Neural cell (in vitro differentiated cells): ENCODE data around the gene CPZ. TPM values are rescaled to one million over a fixed set of nuclear protein-coding genes. Genes with fewer than 3 reads are reported as not detected.

ENCODE experiments used
- H2AFZ ChIP-seq: fragments of 200-600, 300-800 bp; sonication (generic), shearing (Covaris generic); 2 replicates; pipeline ENCODE4 v1.6.0; 2014; ENCODE audit warnings: low read depth, mild to moderate bottlenecking, antibody characterized with exemption, low read length, moderate library complexity
- H3F3A ChIP-seq: fragments of 200-600 bp; shearing (Covaris generic); 2 replicates; pipeline ENCODE4 v1.6.1; 2016; ENCODE audit warnings: mild to moderate bottlenecking, moderate library complexity, mixed read lengths, antibody characterized with exemption, low read length; ENCODE audit not compliant: insufficient read depth, poor library complexity, severe bottlenecking
- H3K27ac ChIP-seq: fragments of 200-600, 300-800 bp; sonication (generic), shearing (Covaris generic); 2 replicates; pipeline ENCODE4 v1.5.1; 2014; ENCODE audit warnings: mild to moderate bottlenecking, low read length, moderate library complexity
- H3K27me3 ChIP-seq: fragments of 300-800, 200-600 bp; sonication (generic), shearing (Covaris generic); 2 replicates; pipeline ENCODE4 v1.6.0; 2014; ENCODE audit warnings: mild to moderate bottlenecking, low read depth, low read length, moderate library complexity; ENCODE audit not compliant: insufficient read depth
- H3K36me3 ChIP-seq: fragments of 300-800, 200-600 bp; sonication (generic), shearing (Covaris generic); 2 replicates; pipeline ENCODE4 v1.5.1; 2014; ENCODE audit warnings: mild to moderate bottlenecking, antibody characterized with exemption, low read length, moderate library complexity; ENCODE audit not compliant: insufficient read depth
- H3K4me2 ChIP-seq: fragments of 300-800, 200-600 bp; sonication (generic), shearing (Covaris generic); 2 replicates; pipeline ENCODE4 v1.6.0; 2014; ENCODE audit warnings: mild to moderate bottlenecking, low read length
- H3K4me3 ChIP-seq: fragments of 300-800, 200-600 bp; sonication (generic), shearing (Covaris generic); 2 replicates; pipeline ENCODE4 v1.5.1; 2014; ENCODE audit warnings: mild to moderate bottlenecking, low read length, moderate library complexity
- H3K79me2 ChIP-seq: fragments of 200-600 bp; shearing (Covaris generic); replicated peaks from 2 replicates; pipeline ENCODE4 v1.6.0; 2014; ENCODE audit warnings: mild to moderate bottlenecking, low read length, moderate library complexity; ENCODE audit not compliant: insufficient read depth
- H3K9ac ChIP-seq: fragments of 300-800, 200-600 bp; sonication (generic), shearing (Covaris generic); 2 replicates; pipeline ENCODE4 v1.6.1; 2016; ENCODE audit warnings: mild to moderate bottlenecking, low read length, mixed read lengths
- H3K9me2 ChIP-seq: fragments of 200-600 bp; shearing (Covaris generic); 2 replicates; pipeline ENCODE4 v1.6.1; 2016; ENCODE audit warnings: mild to moderate bottlenecking, low read length, mixed read lengths; ENCODE audit not compliant: insufficient read depth
- H3K9me3 ChIP-seq: fragments of 200-600, 300-800 bp; sonication (generic), shearing (Covaris generic); 2 replicates; pipeline ENCODE4 v1.6.1; 2016; ENCODE audit warnings: mild to moderate bottlenecking, mixed run types, low read length, moderate library complexity, mixed read lengths
- H4K20me1 ChIP-seq: fragments of 200-600 bp; shearing (Covaris generic); 2 replicates; pipeline ENCODE4 v1.6.1; 2016; ENCODE audit warnings: mild to moderate bottlenecking, mixed run types; ENCODE audit not compliant: insufficient read depth
- CTCF ChIP-seq: fragments of 450-650 bp; IDR thresholded peaks from 2 replicates; pipeline ENCODE4 v1.5.1; 2014; ENCODE audit warnings: antibody characterized with exemption, mild to moderate bottlenecking, moderate library complexity; ENCODE audit not compliant: poor library complexity, severe bottlenecking
- EP300 ChIP-seq: fragments of 450-650 bp; conservative IDR thresholded peaks from 2 replicates; pipeline ENCODE4 v1.6.1; 2014; ENCODE audit warnings: antibody characterized with exemption, mild to moderate bottlenecking, moderate library complexity; ENCODE audit not compliant: poor library complexity, severe bottlenecking
- EZH2 ChIP-seq: fragments of 200-600, 300-800 bp; shearing (Covaris generic), sonication (generic); IDR thresholded peaks from 2 replicates; pipeline ENCODE4 v1.6.1; 2014; ENCODE audit warnings: antibody characterized with exemption, low read length, borderline replicate concordance, mild to moderate bottlenecking; ENCODE audit not compliant: insufficient read depth, poor library complexity, severe bottlenecking
- MXI1 ChIP-seq: fragments of 450-650 bp; conservative IDR thresholded peaks from 2 replicates; pipeline ENCODE4 v1.6.1; 2014; ENCODE audit warnings: antibody characterized with exemption, mild to moderate bottlenecking; ENCODE audit not compliant: poor library complexity, severe bottlenecking
- POLR2AphosphoS5 ChIP-seq: IDR thresholded peaks from 2 replicates; pipeline ENCODE4 v1.6.1; 2012
- RAD21 ChIP-seq: fragments of 450-650 bp; conservative IDR thresholded peaks from 2 replicates; pipeline ENCODE4 v1.6.1; 2014; ENCODE audit warnings: antibody characterized with exemption, mild to moderate bottlenecking, moderate library complexity
- REST ChIP-seq: IDR thresholded peaks from 2 replicates; pipeline ENCODE4 v1.6.1; 2012; ENCODE audit warnings: borderline replicate concordance
- SMC3 ChIP-seq: fragments of 450-650 bp; conservative IDR thresholded peaks from 2 replicates; pipeline ENCODE4 v1.6.1; 2014; ENCODE audit warnings: antibody characterized with exemption, mild to moderate bottlenecking, moderate library complexity; ENCODE audit not compliant: poor library complexity
- TAF1 ChIP-seq: IDR thresholded peaks from 2 replicates; pipeline ENCODE4 v1.6.1; 2012; ENCODE audit warnings: low read depth
- polyA plus RNA-seq: library from polyadenylated mRNA; depleted of rRNA; stranded (reverse); fragments of >200 nt; gene quantifications from 2 replicates; pipeline ENCODE4 v1.2.3, GENCODE V29; 2014

The CPZ gene
- polyA plus RNA-seq, 1 donor from 2014 or later: not detected

DNA sequence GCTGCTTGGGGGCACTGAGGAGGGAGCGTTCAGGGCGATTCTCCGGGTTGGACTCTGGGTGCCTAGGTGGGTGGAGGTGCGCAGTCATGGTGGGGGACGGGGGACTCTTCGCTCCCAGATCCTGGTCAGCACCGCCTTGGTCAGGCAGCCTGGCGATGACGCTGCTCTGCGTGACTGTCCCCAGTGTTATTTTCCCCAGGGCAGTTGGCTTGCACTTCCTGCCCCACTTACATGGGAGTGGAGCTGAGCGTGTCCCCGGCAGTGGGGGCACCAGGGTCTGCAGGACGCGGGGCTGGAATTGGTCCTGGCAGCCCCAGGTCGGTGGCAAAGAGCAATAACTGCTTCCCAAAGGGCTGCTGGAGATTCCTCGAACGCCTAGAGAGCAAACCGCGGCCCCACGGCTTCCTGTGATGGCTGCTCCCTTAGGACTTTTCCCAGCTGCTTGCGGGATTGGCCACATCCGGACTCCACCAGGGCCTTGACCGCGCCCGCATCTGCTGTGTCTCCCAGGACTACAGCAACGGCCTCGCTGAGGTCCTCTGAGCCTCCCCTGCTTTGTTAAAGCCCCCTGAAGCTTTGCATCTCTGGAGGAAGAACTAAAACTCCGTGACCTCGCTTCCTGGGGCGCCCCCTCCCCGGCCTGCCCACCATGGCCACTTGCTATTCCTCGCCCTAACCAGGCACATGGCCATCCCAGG, 47.7 kb upstream of the CPZ start:
- H3K4me3 ChIP-seq: no peak overlapping the region
- H2AFZ ChIP-seq: no peak overlapping the region
- no peak overlapping the region for H3K4me2 ChIP-seq
- no peaks in the 10 kb centered on the region for H3K27me3 ChIP-seq
- no peaks in the 10 kb centered on the region for H3K9me2 ChIP-seq
- H4K20me1 ChIP-seq: no peaks in the 10 kb centered on the region
- no peaks in the 10 kb centered on the region for H3K9me3 ChIP-seq
- TF ChIP-seq MXI1: no peak
- TF ChIP-seq EZH2: no peak
- no peak for TF ChIP-seq REST
- TF ChIP-seq TAF1: no peak
- no peak for TF ChIP-seq EP300
- no peak for TF ChIP-seq SMC3
- TF ChIP-seq POLR2AphosphoS5: no peak
- no peak for TF ChIP-seq CTCF
- TF ChIP-seq RAD21: no peak
- no peak overlapping the region for H3K27ac ChIP-seq
- no peak overlapping the region for H3K9ac ChIP-seq
- H3K36me3 ChIP-seq: no peaks in the 10 kb centered on the region
- H3F3A ChIP-seq: no peaks in the 10 kb centered on the region
- no peaks in the 10 kb centered on the region for H3K79me2 ChIP-seq

DNA sequence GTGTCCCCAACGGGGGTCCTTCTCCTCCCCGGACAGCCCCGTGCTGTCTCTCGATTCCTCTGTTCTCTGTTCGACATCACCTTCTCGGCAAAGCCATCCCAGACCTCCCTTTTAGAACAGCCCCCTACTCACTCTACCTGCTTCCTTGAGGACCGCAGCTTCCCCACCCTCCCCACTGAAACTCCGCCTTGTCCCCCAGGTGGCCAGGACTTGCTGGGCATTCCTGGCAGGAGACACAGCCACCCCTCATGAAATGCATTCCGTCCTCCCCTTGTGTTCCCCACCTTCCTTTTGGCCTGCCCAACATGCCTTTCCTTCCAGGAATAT, 47.2 kb upstream of the CPZ start:
- Histone ChIP-seq H3K79me2 (no peaks in the 10 kb centered on the region), H3K36me3 (no peaks in the 10 kb centered on the region), H3K9me3 (no peaks in the 10 kb centered on the region), H3K9me2 (no peaks in the 10 kb centered on the region), H3K27ac (no peak overlapping the region), H3F3A (no peaks in the 10 kb centered on the region), H3K4me3 (no peak overlapping the region), H3K4me2 (no peak overlapping the region), H3K9ac (no peak overlapping the region), H2AFZ (no peak overlapping the region), H4K20me1 (no peaks in the 10 kb centered on the region), H3K27me3 (no peaks in the 10 kb centered on the region)
- no peak for TF ChIP-seq MXI1

GRCh38 chr4:8546766-8547107, 45.8 kb upstream of the CPZ start:
- no peaks in the 10 kb centered on the region for H3F3A ChIP-seq
- no peaks in the 10 kb centered on the region for H3K9me2 ChIP-seq
- no peaks in the 10 kb centered on the region for H3K9me3 ChIP-seq
- no peak overlapping the region for H3K4me2 ChIP-seq
- no peaks in the 10 kb centered on the region for H3K79me2 ChIP-seq
- H3K4me3 ChIP-seq: no peak overlapping the region
- no peak overlapping the region for H3K27ac ChIP-seq
- no peaks in the 10 kb centered on the region for H4K20me1 ChIP-seq
- no peaks in the 10 kb centered on the region for H3K27me3 ChIP-seq
- no peak overlapping the region for H2AFZ ChIP-seq
- H3K9ac ChIP-seq: no peak overlapping the region
- no peaks in the 10 kb centered on the region for H3K36me3 ChIP-seq
- TF ChIP-seq TAF1 (no peak), CTCF (no peak), POLR2AphosphoS5 (no peak), SMC3 (no peak), MXI1 (no peak), EZH2 (no peak), EP300 (no peak), REST (no peak), RAD21 (no peak)
